Esophagus squamous epithelium (tissue), 5 donors: Measurements from ENCODE around the gene UNC13C. TPM values are rescaled to one million over a fixed set of nuclear protein-coding genes. Genes with fewer than 3 reads are reported as not detected.

Experiments
- DNase-seq: peaks from one replicate; lab custom pipeline; 2025; lab: John Stamatoyannopoulos, UW
- H3K27ac ChIP-seq, 4 donors: fragments of 200-600 bp; sonication (generic); one replicate each; pipeline ENCODE4 v1.5.1; 2016 to 2019; ENCODE audit warnings: mild to moderate bottlenecking in 1 of 4
- H3K27me3 ChIP-seq, 4 donors: fragments of 200-600 bp; sonication (generic); 1 replicate in 3 of 4; 2 replicates in 1 of 4; pipeline versions ENCODE4 v1.5.1 to v1.6.0; 2017 to 2021; ENCODE audit warnings: antibody characterized with exemption in 1 of 4
- H3K36me3 ChIP-seq, 3 donors: fragments of 200-600 bp; sonication (generic); one replicate each; pipeline ENCODE4 v1.5.1; 2016 to 2019
- H3K4me1 ChIP-seq, 3 donors: fragments of 200-600 bp; sonication (generic); one replicate each; pipeline ENCODE4 v1.5.1; 2017 to 2019
- H3K4me3 ChIP-seq, 4 donors: fragments of 200-600 bp; sonication (generic); 1 replicate in 3 of 4; 2 replicates in 1 of 4; pipeline ENCODE4 v1.5.1; 2016 to 2019; ENCODE audit warnings: mild to moderate bottlenecking in 2 of 4, moderate library complexity in 1 of 4
- H3K9me3 ChIP-seq, 3 donors: fragments of 200-600 bp; sonication (generic); one replicate each; pipeline ENCODE4 v1.5.1; 2016 to 2019
- POLR2A ChIP-seq, 4 donors: fragments of 450-650 bp; IDR thresholded peaks; one replicate each; pipeline ENCODE4 v1.6.1; 2017; ENCODE audit warnings: antibody characterized with exemption in 4 of 4, mild to moderate bottlenecking in 4 of 4, moderate library complexity in 3 of 4
- WGBS, 2 donors: methylation state at CpG; one replicate each; pipeline ENCODE4 v1.1.5; 2018; 5-methylcytosine and 5-hydroxymethylcytosine counted together
- intact Hi-C: fragments of 100-400 bp; cut with DNase I; formaldehyde crosslinking; loops from one replicate; pipeline ENCODE4 v1.15.0; 2022
- total RNA-seq, 4 donors: library from RNA; depleted of rRNA; stranded (reverse); fragments of >200 nt; gene quantifications; one replicate each; pipeline ENCODE4 v1.1.0, GENCODE V29; 2016
- TF ChIP-seq, protein P1 (sequence below), 6 experiments: fragments of 450-650 bp in 4 of 6; fragments of 200-600 bp in 2 of 6; sonication (generic) in 2 of 6; IDR thresholded peaks; one replicate each; pipeline ENCODE4 v1.5.1; 2016 to 2019; ENCODE audit warnings: antibody characterized with exemption in 6 of 6, mild to moderate bottlenecking in 4 of 6, moderate library complexity in 4 of 6
- donor health status: DM: yes; HTN: yes; CAD: no.

UNC13C gene
- total RNA-seq, 4 donors from 2014 or later = 0.18 to 0.19 TPM; not detected in 2

DNA sequence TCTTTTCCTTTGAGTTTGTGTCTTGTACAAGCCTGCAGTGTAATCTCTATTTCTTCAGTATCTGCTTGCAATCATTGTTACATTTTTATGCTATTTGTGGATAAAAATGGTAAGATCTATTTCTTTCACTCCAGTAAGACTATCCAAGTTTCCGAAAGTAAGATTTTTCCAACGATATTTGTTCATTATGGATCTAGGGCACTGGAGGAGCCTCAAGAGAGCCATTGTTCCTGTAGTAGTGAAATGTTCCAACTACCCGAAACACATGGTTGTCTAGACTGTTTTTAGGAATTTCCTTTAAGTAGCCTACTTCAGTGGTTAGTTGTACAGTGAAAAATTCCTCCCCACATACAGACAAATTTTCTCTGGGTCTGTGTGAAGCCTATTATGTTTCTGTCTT, 621.1 kb downstream of the UNC13C start:
- intact Hi-C loops = no loop called here
- WGBS, 2 donors = 63 to 91% methylated on average over 3 of the region's 3 CpGs
- no peak overlapping the region for H3K27ac ChIP-seq
- H3K4me1 ChIP-seq = no peaks in the 10 kb centered on the region
- TF ChIP-seq POLR2A (IDR thresholded peaks at IDR 0.05) = no peak
- TF ChIP-seq, protein P1, sequence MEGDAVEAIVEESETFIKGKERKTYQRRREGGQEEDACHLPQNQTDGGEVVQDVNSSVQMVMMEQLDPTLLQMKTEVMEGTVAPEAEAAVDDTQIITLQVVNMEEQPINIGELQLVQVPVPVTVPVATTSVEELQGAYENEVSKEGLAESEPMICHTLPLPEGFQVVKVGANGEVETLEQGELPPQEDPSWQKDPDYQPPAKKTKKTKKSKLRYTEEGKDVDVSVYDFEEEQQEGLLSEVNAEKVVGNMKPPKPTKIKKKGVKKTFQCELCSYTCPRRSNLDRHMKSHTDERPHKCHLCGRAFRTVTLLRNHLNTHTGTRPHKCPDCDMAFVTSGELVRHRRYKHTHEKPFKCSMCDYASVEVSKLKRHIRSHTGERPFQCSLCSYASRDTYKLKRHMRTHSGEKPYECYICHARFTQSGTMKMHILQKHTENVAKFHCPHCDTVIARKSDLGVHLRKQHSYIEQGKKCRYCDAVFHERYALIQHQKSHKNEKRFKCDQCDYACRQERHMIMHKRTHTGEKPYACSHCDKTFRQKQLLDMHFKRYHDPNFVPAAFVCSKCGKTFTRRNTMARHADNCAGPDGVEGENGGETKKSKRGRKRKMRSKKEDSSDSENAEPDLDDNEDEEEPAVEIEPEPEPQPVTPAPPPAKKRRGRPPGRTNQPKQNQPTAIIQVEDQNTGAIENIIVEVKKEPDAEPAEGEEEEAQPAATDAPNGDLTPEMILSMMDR (IDR thresholded peaks at IDR 0.05) = no peak
- no peak for DNase-seq
- no peaks in the 10 kb centered on the region for H3K27me3 ChIP-seq
- peaks cover 0 to 8% (median 0%) of the 10 kb centered on the region in 3 donors for H3K9me3 ChIP-seq
- H3K4me3 ChIP-seq = no peak overlapping the region
- H3K36me3 ChIP-seq = no peaks in the 10 kb centered on the region

DNA sequence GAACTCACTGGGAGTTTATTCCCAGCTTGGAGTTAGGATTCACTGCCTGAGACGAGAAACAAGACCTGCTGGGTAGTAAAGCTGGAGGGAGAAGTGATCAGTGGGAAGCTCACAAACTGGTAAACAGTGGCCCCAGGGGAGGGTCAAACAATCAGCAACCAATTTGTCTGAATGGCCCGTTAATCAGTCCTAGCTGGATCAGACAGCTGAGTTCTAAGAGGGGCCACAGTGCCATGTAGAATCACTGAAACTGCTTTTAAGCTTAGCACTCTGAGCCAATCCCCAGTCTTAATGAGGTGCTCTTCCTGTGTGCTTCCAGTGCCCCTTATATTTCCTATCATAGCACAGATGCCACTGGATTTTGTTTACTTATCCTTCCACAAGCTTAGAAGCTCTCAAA, 626.8 kb downstream of the UNC13C start:
- DNase-seq = no peak
- no peaks in the 10 kb centered on the region for H3K4me1 ChIP-seq
- TF ChIP-seq POLR2A (IDR thresholded peaks at IDR 0.05) = no peak
- TF ChIP-seq, protein P1 (IDR thresholded peaks at IDR 0.05) = no peak
- no peaks in the 10 kb centered on the region for H3K27me3 ChIP-seq
- H3K36me3 ChIP-seq = no peaks in the 10 kb centered on the region
- 22 to 41% methylated on average over 2 of the region's 2 CpGs for WGBS, 2 donors
- no peak overlapping the region for H3K27ac ChIP-seq
- H3K4me3 ChIP-seq = no peak overlapping the region
- intact Hi-C loops = no loop called here
- H3K9me3 ChIP-seq = no peaks in the 10 kb centered on the region

DNA sequence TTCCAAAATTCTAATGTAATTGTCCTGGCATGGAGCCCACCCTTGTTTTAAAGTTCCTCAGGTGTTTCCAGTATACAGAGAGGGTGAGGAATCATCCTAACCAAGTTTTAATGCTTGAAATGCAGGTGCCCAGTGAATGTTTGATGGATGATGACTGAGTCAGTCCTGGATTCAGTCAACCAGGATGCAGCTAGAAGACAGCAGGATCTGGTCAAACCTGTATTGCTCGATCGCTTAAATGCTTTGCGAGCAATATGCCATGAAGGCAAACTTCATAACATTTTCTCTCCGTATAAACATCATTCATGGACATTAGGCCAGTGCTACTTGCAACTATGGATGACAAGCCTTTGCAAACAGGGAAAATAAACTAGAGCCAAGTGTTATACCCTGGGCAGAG, 627.3 kb downstream of the UNC13C start:
- DNase-seq = no peak
- no peaks in the 10 kb centered on the region for H3K4me1 ChIP-seq
- H3K4me3 ChIP-seq = no peak overlapping the region
- H3K27ac ChIP-seq = no peak overlapping the region
- TF ChIP-seq, protein P1 (IDR thresholded peaks at IDR 0.05) = no peak
- no peak for TF ChIP-seq POLR2A (IDR thresholded peaks at IDR 0.05)
- intact Hi-C loops = no loop called here
- WGBS, 2 donors = 55 to 88% methylated on average over 4 of the region's 4 CpGs
- H3K9me3 ChIP-seq = no peaks in the 10 kb centered on the region
- H3K36me3 ChIP-seq = no peaks in the 10 kb centered on the region
- H3K27me3 ChIP-seq = no peaks in the 10 kb centered on the region

DNA sequence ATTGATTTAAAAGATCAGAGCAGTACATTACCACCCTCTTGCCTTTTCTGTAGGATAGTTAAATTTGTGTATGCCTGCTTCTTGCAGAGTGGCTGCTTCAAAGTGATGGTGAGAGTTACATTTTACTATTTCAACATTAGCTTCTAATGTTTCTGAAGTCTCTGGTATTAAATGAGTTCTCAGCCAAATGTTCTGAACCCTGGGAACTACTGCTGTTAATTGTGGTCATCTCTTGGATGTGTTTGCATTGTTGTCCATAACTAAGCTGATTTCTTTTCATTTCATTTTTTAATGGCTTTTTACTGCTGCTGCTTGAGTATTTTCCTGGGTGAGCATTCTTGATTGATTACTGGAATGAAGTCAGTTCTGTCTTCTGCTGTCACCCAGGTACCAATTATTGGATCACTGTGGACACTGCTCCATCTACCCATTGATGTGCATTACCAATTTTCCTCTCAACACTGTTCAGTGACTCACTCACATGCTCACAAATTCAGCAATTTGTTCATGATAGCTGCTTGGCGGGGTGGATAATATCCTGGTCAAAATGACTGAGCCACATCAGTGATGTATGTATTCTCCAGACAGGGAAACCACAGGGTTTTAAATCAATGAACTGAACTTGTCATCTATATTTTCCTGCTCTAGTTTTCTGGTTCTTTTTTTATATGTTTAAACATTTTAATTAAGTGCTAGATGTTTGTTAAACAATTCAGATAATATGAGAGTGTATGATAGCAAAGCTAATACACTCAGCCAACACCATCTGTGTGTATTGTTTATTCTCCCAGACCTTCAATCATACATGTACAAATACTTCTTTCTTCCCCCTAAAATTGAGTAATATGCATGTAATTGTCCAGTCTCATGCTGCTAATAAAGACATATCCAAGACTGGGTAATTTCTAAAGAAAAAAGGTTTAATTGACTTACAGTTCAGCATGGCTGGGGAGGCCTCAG, 630.9 kb downstream of the UNC13C start:
- DNase-seq = no peak
- WGBS, 2 donors = 47 to 57% methylated on average over 1 of the region's 1 CpG
- Histone ChIP-seq H3K27ac (no peak overlapping the region), H3K4me1 (no peaks in the 10 kb centered on the region), H3K4me3 (no peak overlapping the region), H3K36me3 (no peaks in the 10 kb centered on the region), H3K9me3 (no peaks in the 10 kb centered on the region), H3K27me3 (no peaks in the 10 kb centered on the region)
- intact Hi-C loops = no loop called here
- no peak for TF ChIP-seq POLR2A (IDR thresholded peaks at IDR 0.05)
- TF ChIP-seq, protein P1 (IDR thresholded peaks at IDR 0.05) = no peak

DNA sequence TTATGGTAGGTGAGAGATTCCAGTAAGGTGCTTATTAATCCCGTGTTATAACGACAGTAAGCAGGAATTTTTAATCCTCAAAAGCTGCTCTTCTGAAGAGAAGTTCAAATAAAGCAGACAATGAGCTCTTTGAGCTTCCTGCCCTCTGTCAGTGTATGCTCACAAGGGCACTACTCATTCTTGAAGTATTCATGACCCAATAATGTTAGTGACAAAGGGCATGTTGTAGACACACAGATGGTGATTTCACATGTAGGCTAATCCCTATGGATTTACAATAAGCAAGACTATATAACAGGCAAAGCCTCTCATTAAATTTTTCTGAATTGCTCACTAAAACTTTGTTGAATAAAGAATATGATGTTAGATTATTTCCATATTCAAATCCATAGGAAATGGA, 639.9 kb downstream of the UNC13C start:
- no peak overlapping the region for H3K4me3 ChIP-seq
- no peaks in the 10 kb centered on the region for H3K9me3 ChIP-seq
- intact Hi-C loops = no loop called here
- no peaks in the 10 kb centered on the region for H3K27me3 ChIP-seq
- H3K27ac ChIP-seq = no peak overlapping the region
- 32 to 63% methylated on average over 2 of the region's 2 CpGs for WGBS, 2 donors
- no peaks in the 10 kb centered on the region for H3K36me3 ChIP-seq
- DNase-seq = no peak
- H3K4me1 ChIP-seq = no peaks in the 10 kb centered on the region
- TF ChIP-seq, protein P1 (IDR thresholded peaks at IDR 0.05) = no peak
- TF ChIP-seq POLR2A (IDR thresholded peaks at IDR 0.05) = no peak
